DOHH2 (cell line): ENCODE results near the gene MRGPRD.

Experiments
- H3F3A ChIP-seq: fragments of 200-600 bp; sonication (generic), shearing (Covaris generic); 2 replicates; pipeline ENCODE4 v1.6.0; 2016; ENCODE audit warnings: antibody characterized with exemption, mild to moderate bottlenecking; ENCODE audit not compliant: control insufficient read depth, insufficient read depth
- H3K27ac ChIP-seq: fragments of 200-600 bp; sonication (generic); 2 replicates; pipeline ENCODE4 v1.5.1; 2014; ENCODE audit warnings: low read depth, mild to moderate bottlenecking, low read length, moderate library complexity
- H3K27me3 ChIP-seq: fragments of 200-600 bp; sonication (generic); 2 replicates; pipeline ENCODE4 v1.6.1; 2014; ENCODE audit warnings: mild to moderate bottlenecking, low read length, mixed read lengths; ENCODE audit not compliant: control insufficient read depth
- H3K36me3 ChIP-seq: fragments of 200-600 bp; sonication (generic); 2 replicates; pipeline ENCODE4 v1.6.1; 2014; ENCODE audit warnings: mild to moderate bottlenecking, low read length, moderate library complexity, mixed read lengths; ENCODE audit not compliant: control insufficient read depth
- H3K4me1 ChIP-seq: fragments of 200-600 bp; sonication (generic); 2 replicates; pipeline ENCODE4 v1.6.1; 2014; ENCODE audit warnings: mild to moderate bottlenecking, low read length, mixed read lengths; ENCODE audit not compliant: control insufficient read depth
- H3K4me2 ChIP-seq: fragments of 200-600 bp; sonication (generic); 2 replicates; pipeline ENCODE4 v1.6.0; 2014; ENCODE audit warnings: mild to moderate bottlenecking, low read length, moderate library complexity
- H3K4me3 ChIP-seq: fragments of 200-600 bp; sonication (generic); 2 replicates; pipeline ENCODE4 v1.5.1; 2014; ENCODE audit warnings: mild to moderate bottlenecking, low read length, mixed read lengths
- H3K79me2 ChIP-seq: fragments of 200-600 bp; sonication (generic); 2 replicates; pipeline ENCODE4 v1.6.1; 2014; ENCODE audit warnings: mild to moderate bottlenecking, low read length, mixed read lengths; ENCODE audit not compliant: control insufficient read depth
- H3K9me2 ChIP-seq: fragments of 200-600 bp; sonication (generic); replicated peaks from 2 replicates; pipeline ENCODE4 v1.6.1; 2014; ENCODE audit warnings: mild to moderate bottlenecking, low read length, mixed read lengths; ENCODE audit not compliant: control insufficient read depth
- H3K9me3 ChIP-seq: fragments of 200-600 bp; sonication (generic); 2 replicates; pipeline ENCODE4 v1.6.1; 2014; ENCODE audit warnings: antibody characterized with exemption, low read length, mixed read lengths; ENCODE audit not compliant: control insufficient read depth, insufficient read depth
- H4K20me1 ChIP-seq: fragments of 200-600 bp; sonication (generic); 2 replicates; pipeline ENCODE4 v1.6.0; 2014; ENCODE audit warnings: low read depth, mild to moderate bottlenecking, antibody characterized with exemption, low read length, moderate library complexity; ENCODE audit not compliant: control insufficient read depth, insufficient read depth
- CTCF ChIP-seq: fragments of 200-600 bp; sonication (generic); IDR thresholded peaks from one replicate; pipeline ENCODE4 v1.5.1; 2014; ENCODE audit warnings: antibody characterized with exemption, mild to moderate bottlenecking, low read depth, low read length; ENCODE audit not compliant: poor library complexity, severe bottlenecking
- EZH2phosphoT487 ChIP-seq: fragments of 200-600 bp; sonication (generic); IDR thresholded peaks from 2 replicates; pipeline ENCODE4 v1.6.1; 2017; ENCODE audit warnings: borderline replicate concordance, mild to moderate bottlenecking, antibody characterized with exemption, low read length, moderate library complexity, mixed read lengths

Gene MRGPRD

GRCh38 chr11:68950762-68951161, 30.0 kb downstream of the MRGPRD start:
- Histone ChIP-seq H3K79me2 (no peaks in the 10 kb centered on the region), H3K27ac (no peak overlapping the region), H3K27me3 (no peaks in the 10 kb centered on the region), H4K20me1 (no peaks in the 10 kb centered on the region), H3K36me3 (no peaks in the 10 kb centered on the region), H3K9me3 (no peaks in the 10 kb centered on the region), H3K4me3 (no peak overlapping the region), H3K9me2 (no peaks in the 10 kb centered on the region), H3K4me2 (no peak overlapping the region), H3F3A (no peaks in the 10 kb centered on the region), H3K4me1 (no peaks in the 10 kb centered on the region)
- no peak for TF ChIP-seq EZH2phosphoT487
- TF ChIP-seq CTCF = no peak

GRCh38 chr11:68950270-68950669, 30.5 kb downstream of the MRGPRD start:
- Histone ChIP-seq H3K27me3 (no peaks in the 10 kb centered on the region), H3K4me1 (no peaks in the 10 kb centered on the region), H3K4me3 (no peak overlapping the region), H3K27ac (no peak overlapping the region), H3K9me3 (no peaks in the 10 kb centered on the region), H3K9me2 (no peaks in the 10 kb centered on the region), H3K79me2 (no peaks in the 10 kb centered on the region), H3K36me3 (no peaks in the 10 kb centered on the region), H3F3A (no peaks in the 10 kb centered on the region), H3K4me2 (no peak overlapping the region), H4K20me1 (no peaks in the 10 kb centered on the region)
- TF ChIP-seq CTCF (peak; percentile 42), EZH2phosphoT487 (no peak)

DNA sequence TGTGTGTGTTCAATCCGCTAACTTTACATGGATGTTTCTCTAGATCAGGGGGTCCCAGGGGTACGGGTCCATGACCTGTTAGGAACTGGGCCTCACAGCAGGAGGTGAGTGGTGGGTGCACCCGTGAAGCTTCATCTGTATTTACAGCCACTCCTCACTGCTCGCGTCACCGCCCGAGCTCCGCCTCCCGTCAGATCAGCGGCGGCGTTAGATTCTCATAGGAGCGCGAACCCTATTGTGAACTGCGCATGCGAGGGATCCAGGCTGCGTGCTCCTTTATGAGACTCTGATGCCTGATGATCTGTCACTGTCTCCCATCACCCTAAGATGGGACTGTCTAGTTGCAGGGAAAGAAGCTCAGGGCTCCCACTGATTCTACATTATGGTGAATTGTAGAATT, 31.9 kb downstream of the MRGPRD start:
- no peaks in the 10 kb centered on the region for H3K9me3 ChIP-seq
- no peak overlapping the region for H3K27ac ChIP-seq
- no peaks in the 10 kb centered on the region for H3K79me2 ChIP-seq
- H3K36me3 ChIP-seq = no peaks in the 10 kb centered on the region
- no peaks in the 10 kb centered on the region for H3F3A ChIP-seq
- H3K27me3 ChIP-seq = no peaks in the 10 kb centered on the region
- H3K4me2 ChIP-seq = no peak overlapping the region
- no peaks in the 10 kb centered on the region for H4K20me1 ChIP-seq
- H3K4me3 ChIP-seq = no peak overlapping the region
- H3K4me1 ChIP-seq = no peaks in the 10 kb centered on the region
- TF ChIP-seq CTCF (no peak), EZH2phosphoT487 (no peak)
- no peaks in the 10 kb centered on the region for H3K9me2 ChIP-seq

DNA sequence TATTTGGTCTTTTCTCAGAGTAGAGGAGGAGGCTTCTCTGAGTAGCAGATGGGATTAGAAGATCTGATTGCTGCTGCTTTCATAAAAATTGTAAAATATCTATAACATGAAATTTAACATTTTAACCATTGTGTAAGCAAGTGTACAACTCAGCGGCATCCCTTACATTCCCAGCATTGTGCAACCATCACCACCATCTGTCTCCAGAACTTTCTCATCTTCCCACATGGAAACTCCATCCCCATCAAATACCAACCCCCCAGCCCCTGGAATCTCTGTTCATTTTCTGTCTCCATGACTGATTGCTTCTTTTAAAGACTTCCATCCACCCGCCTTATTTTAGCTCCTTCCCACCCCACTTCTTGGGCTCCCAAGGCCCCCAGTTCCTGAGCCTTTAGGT, 32.3 kb downstream of the MRGPRD start:
- no peak overlapping the region for H3K27ac ChIP-seq
- no peaks in the 10 kb centered on the region for H3K79me2 ChIP-seq
- no peaks in the 10 kb centered on the region for H4K20me1 ChIP-seq
- no peak for TF ChIP-seq CTCF
- TF ChIP-seq EZH2phosphoT487 = no peak
- no peak overlapping the region for H3K4me3 ChIP-seq
- H3F3A ChIP-seq = no peaks in the 10 kb centered on the region
- no peaks in the 10 kb centered on the region for H3K27me3 ChIP-seq
- no peaks in the 10 kb centered on the region for H3K9me2 ChIP-seq
- H3K9me3 ChIP-seq = no peaks in the 10 kb centered on the region
- no peaks in the 10 kb centered on the region for H3K4me1 ChIP-seq
- H3K36me3 ChIP-seq = no peaks in the 10 kb centered on the region
- no peak overlapping the region for H3K4me2 ChIP-seq
